ENCODE data around the gene RFX2. TPM values are rescaled to one million over a fixed set of nuclear protein-coding genes. Genes with fewer than 3 reads are reported as not detected.
"Not testable (repeated sequence)": the region's sequence is repeated elsewhere in the genome, so short reads cannot be mapped to it uniquely, and the experiment has no call there.

Gene RFX2
- total RNA-seq, 2 experiments from 2014 or later: 9.0 to 10.4 TPM

- DNase-seq: no peak
- Mint-ChIP-seq H3K36me3 (ENCODE audit: low read depth) (peaks cover 13% of the 10 kb centered on the region), H3K9me3 (no peaks in the 10 kb centered on the region), H3K4me1 (peaks cover 70% of the 10 kb centered on the region), H3K27me3 (no peaks in the 10 kb centered on the region), H3K27ac (peak overlapping the region; percentile 76), H3K4me3 (no peak overlapping the region)
- ChIA-PET CTCF (interaction anchor here (0.7 to 3.7 kb wide), 19 partner anchors 7 to 280 kb away, joined by 3 to 62 read pairs (median 8); partner anchors contain the start of genes CATSPERD, LONP1, NDUFA11 and RANBP3), POLR2A (interaction anchor here (1.4 to 2.0 kb wide), 2 partner anchors 10 to 139 kb away, joined by 3 to 23 read pairs; partner anchors contain the start of gene RANBP3)
Observed at GRCh38 chr19:5967571-5967970, 142.7 kb downstream of the RFX2 start.

- H3K27me3 Mint-ChIP-seq: no peaks in the 10 kb centered on the region
- peaks cover 70% of the 10 kb centered on the region for H3K4me1 Mint-ChIP-seq
- POLR2A ChIA-PET: interaction anchor here (1.0 to 1.2 kb wide), 2 partner anchors 11 to 64 kb away, joined by 5 to 6 read pairs; partner anchors contain the start of genes NDUFA11 and RANBP3
- no peak overlapping the region for H3K4me3 Mint-ChIP-seq
- H3K36me3 Mint-ChIP-seq (ENCODE audit: low read depth): peaks cover 10% of the 10 kb centered on the region
- no peaks in the 10 kb centered on the region for H3K9me3 Mint-ChIP-seq
- no peak for DNase-seq
- CTCF ChIA-PET: interaction anchor here (1.0 to 3.7 kb wide), 10 partner anchors 10 to 163 kb away, joined by 3 to 62 read pairs (median 8); partner anchors contain the start of gene RANBP3
- no peak overlapping the region for H3K27ac Mint-ChIP-seq
Observed at GRCh38 chr19:5966941-5967340, 143.4 kb downstream of the RFX2 start.

GRCh38 chr19:5966215-5966614, 144.1 kb downstream of the RFX2 start:
- H3K27ac Mint-ChIP-seq: no peak overlapping the region
- no peak overlapping the region for H3K4me3 Mint-ChIP-seq
- H3K36me3 Mint-ChIP-seq (ENCODE audit: low read depth): peaks cover 10% of the 10 kb centered on the region
- H3K9me3 Mint-ChIP-seq: no peaks in the 10 kb centered on the region
- ChIA-PET POLR2A (interaction anchor here (0.8 to 1.2 kb wide), 3 partner anchors 12 to 65 kb away, joined by 3 to 6 read pairs (median 5); partner anchors contain the start of genes NDUFA11 and RANBP3), CTCF (interaction anchor here (1.0 to 3.7 kb wide), 5 partner anchors 9 to 162 kb away, joined by 3 to 62 read pairs (median 9); partner anchors contain the start of gene RANBP3)
- H3K27me3 Mint-ChIP-seq: no peaks in the 10 kb centered on the region
- no peak for DNase-seq
- H3K4me1 Mint-ChIP-seq: peaks cover 70% of the 10 kb centered on the region

GRCh38 chr19:5964816-5965565, 145.3 kb downstream of the RFX2 start:
- H3K27me3 Mint-ChIP-seq: no peaks in the 10 kb centered on the region
- H3K4me3 Mint-ChIP-seq: no peak overlapping the region
- POLR2A ChIA-PET: no interaction called here
- CTCF ChIA-PET: no interaction called here
- peaks cover 77% of the 10 kb centered on the region for H3K4me1 Mint-ChIP-seq
- H3K27ac Mint-ChIP-seq: peak overlapping the region; percentile 30
- H3K9me3 Mint-ChIP-seq: no peaks in the 10 kb centered on the region
- H3K36me3 Mint-ChIP-seq (ENCODE audit: low read depth): peaks cover 13% of the 10 kb centered on the region
- DNase-seq: no peak

GRCh38 chr19:5963855-5964254, 146.4 kb downstream of the RFX2 start:
- CTCF ChIA-PET: no interaction called here
- no peak for DNase-seq
- no peaks in the 10 kb centered on the region for H3K9me3 Mint-ChIP-seq

GRCh38 chr19:5963259-5963658, 147.0 kb downstream of the RFX2 start:
- POLR2A ChIA-PET: interaction anchor here (1.8 to 2.4 kb wide), 3 partner anchors 9 to 15 kb away, joined by 4 to 20 read pairs (median 10); partner anchors contain the start of gene RANBP3
- peaks cover 78% of the 10 kb centered on the region for H3K4me1 Mint-ChIP-seq
- not testable (repeated sequence) for H3K27me3 Mint-ChIP-seq, H3K4me3 Mint-ChIP-seq, H3K9me3 Mint-ChIP-seq, DNase-seq
- H3K36me3 Mint-ChIP-seq (ENCODE audit: low read depth): peaks cover 13% of the 10 kb centered on the region
- CTCF ChIA-PET: interaction anchor here (0.6 to 1.7 kb wide), 2 partner anchors 13 to 168 kb away, joined by 4 to 5 read pairs; no protein-coding TSS in a partner anchor
- H3K27ac Mint-ChIP-seq: peak overlapping the region; percentile 97

More at GRCh38 chr19:5963855-5964254, 146.4 kb downstream of the RFX2 start:
- Mint-ChIP-seq H3K27me3 (no peaks in the 10 kb centered on the region), H3K27ac (peak overlapping the region; percentile 97), H3K4me1 (peaks cover 84% of the 10 kb centered on the region), H3K4me3 (no peak overlapping the region), H3K36me3 (ENCODE audit: low read depth) (peaks cover 13% of the 10 kb centered on the region)
- POLR2A ChIA-PET: no interaction called here

GRCh38 chr19:5961969-5962945, 148.0 kb downstream of the RFX2 start:
- CTCF ChIA-PET: interaction anchor here (0.6 to 1.7 kb wide), 5 partner anchors 9 to 167 kb away, joined by 3 to 6 read pairs (median 4); no protein-coding TSS in a partner anchor
- no peaks in the 10 kb centered on the region for H3K27me3 Mint-ChIP-seq
- H3K9me3 Mint-ChIP-seq: no peaks in the 10 kb centered on the region
- POLR2A ChIA-PET: interaction anchor here (0.7 to 2.4 kb wide), 13 partner anchors 8 to 242 kb away, joined by 3 to 20 read pairs (median 4); partner anchors contain the start of genes CATSPERD, LONP1, NDUFA11 and RANBP3
- peaks cover 7% of the 10 kb centered on the region for H3K36me3 Mint-ChIP-seq (ENCODE audit: low read depth)
- peak overlapping the region; percentile 56 for H3K4me3 Mint-ChIP-seq
- peak overlapping the region; percentile 97 for H3K27ac Mint-ChIP-seq
- H3K4me1 Mint-ChIP-seq: peaks cover 75% of the 10 kb centered on the region
- peak; percentile 83 for DNase-seq

- H3K27ac Mint-ChIP-seq: peak overlapping the region; percentile 97
- H3K4me3 Mint-ChIP-seq: peak overlapping the region; percentile 56
Observed at GRCh38 chr19:5961641-5961968, 148.7 kb downstream of the RFX2 start.

GRCh38 chr19:5960005-5961001, 150.0 kb downstream of the RFX2 start:
- Mint-ChIP-seq H3K27ac (peak overlapping the region; percentile 97), H3K9me3 (no peaks in the 10 kb centered on the region), H3K4me1 (peaks cover 80% of the 10 kb centered on the region), H3K36me3 (ENCODE audit: low read depth) (peaks cover 13% of the 10 kb centered on the region), H3K4me3 (peak overlapping the region; percentile 15), H3K27me3 (no peaks in the 10 kb centered on the region)
- ChIA-PET POLR2A (no interaction called here), CTCF (interaction anchor here (0.6 kb wide), 1 partner anchor 8 kb away, joined by 3 read pairs; no protein-coding TSS in a partner anchor)
- DNase-seq: no peak

More at GRCh38 chr19:5961641-5961968, 148.7 kb downstream of the RFX2 start:
- ChIA-PET POLR2A (interaction anchor here (0.7 to 2.4 kb wide), 12 partner anchors 8 to 134 kb away, joined by 3 to 20 read pairs (median 5); partner anchors contain the start of genes NDUFA11, RANBP3 and VMAC), CTCF (interaction anchor here (0.7 to 1.7 kb wide), 3 partner anchors 11 to 428 kb away, joined by 3 to 6 read pairs (median 5); no protein-coding TSS in a partner anchor)
- DNase-seq; H3K36me3 Mint-ChIP-seq (ENCODE audit: low read depth); H3K9me3 Mint-ChIP-seq; H3K27me3 Mint-ChIP-seq: not testable (repeated sequence)
- H3K4me1 Mint-ChIP-seq: peaks cover 77% of the 10 kb centered on the region

GRCh38 chr19:5959260-5960004, 150.9 kb downstream of the RFX2 start:
- POLR2A ChIA-PET: no interaction called here
- Mint-ChIP-seq H3K27me3 (no peaks in the 10 kb centered on the region), H3K27ac (no peak overlapping the region), H3K4me1 (peaks cover 79% of the 10 kb centered on the region), H3K9me3 (no peaks in the 10 kb centered on the region), H3K36me3 (ENCODE audit: low read depth) (peaks cover 13% of the 10 kb centered on the region), H3K4me3 (no peak overlapping the region)
- DNase-seq: no peak
- CTCF ChIA-PET: no interaction called here

GRCh38 chr19:5958851-5959122, 151.5 kb downstream of the RFX2 start:
- CTCF ChIA-PET: no interaction called here
- POLR2A ChIA-PET: no interaction called here
- peaks cover 80% of the 10 kb centered on the region for H3K4me1 Mint-ChIP-seq

More at GRCh38 chr19:5958851-5959122, 151.5 kb downstream of the RFX2 start:
- H3K4me3 Mint-ChIP-seq: no peak overlapping the region
- no peak for DNase-seq
- no peaks in the 10 kb centered on the region for H3K27me3 Mint-ChIP-seq
- peaks cover 13% of the 10 kb centered on the region for H3K36me3 Mint-ChIP-seq (ENCODE audit: low read depth)
- H3K9me3 Mint-ChIP-seq: no peaks in the 10 kb centered on the region
- H3K27ac Mint-ChIP-seq: no peak overlapping the region

Measured in activated CD4-positive, alpha-beta memory T cell treated with anti-CD3 and anti-CD28 coated beads, Interleukin-2, amount 10 ng/mL, durations not matched to agents 7 days and 5 days (primary cell).